K562 (cell line): ENCODE measurements around the gene DNAH5. TPM values are rescaled to one million over a fixed set of nuclear protein-coding genes. Genes with fewer than 3 reads are reported as not detected.

Experiments used
- ATAC-seq: fragments of 200-7000 bp; cut with Tn5 transposase; 3 replicates; pipeline ENCODE4 v1.9.1; 2020; ENCODE audit warnings: moderate library complexity
- BruUV-seq: library from RNA; stranded (reverse); fragments of 400-500 nt; replicated peaks from 2 replicates; lab custom pipeline; 2021; lab: Mats Ljungman, UMichigan
- CTCF ChIA-PET: fragments of 300-600 bp; formaldehyde crosslinking; extraction: SDS; loops from one replicate; lab custom pipeline; 2021; ENCODE audit warnings: low intra/inter-chr PET ratio; lab: Yijun Ruan, JAX
- POLR2A ChIA-PET: fragments of 300-600, 350-650 bp; sonication (Branson Sonifier 250); formaldehyde crosslinking; extraction: SDS; loops from one replicate; lab custom pipeline; 2021; ENCODE audit warnings: antibody characterized with exemption, inconsistent platforms; lab: Yijun Ruan, JAX
- DNase-seq, 4 experiments: peaks; one replicate each; pipeline versions ENCODE4 v3.0.0 to v3.0.0-alpha.2; 2011 to 2018; ENCODE audit warnings: low spot score in 3 of 4, mixed read lengths in 3 of 4; ENCODE audit errors: extremely low read depth in 1 of 4
- FAIRE-seq: peaks from 2 replicates; lab custom pipeline; 2011; peaks lifted over from hg19 to GRCh38; lab: Jason Lieb, UNC
- H2AFZ ChIP-seq: 2 replicates; pipeline ENCODE4 v1.6.0; 2011; ENCODE audit warnings: low read depth, low read length, control low read depth, inconsistent platforms
- H3K27ac ChIP-seq: fragments of 200-600 bp; 3 replicates; pipeline ENCODE4 v1.8.0; 2011; ENCODE audit warnings: low read depth, mild to moderate bottlenecking, control low read depth, inconsistent platforms, low read length, moderate library complexity, mixed read lengths; ENCODE audit errors: extremely low read depth
- H3K27me3 ChIP-seq, 2 experiments: fragments of 300-600 bp in 1 of 2; 2 replicates in 1 of 2; 3 replicates in 1 of 2; pipeline versions ENCODE4 v1.6.0 to v1.8.0; 2011; ENCODE audit warnings: inconsistent platforms in 2 of 2, low read length in 2 of 2, mild to moderate bottlenecking in 1 of 2, mixed read lengths in 1 of 2, moderate library complexity in 1 of 2; ENCODE audit not compliant: control insufficient read depth in 2 of 2, insufficient read depth in 2 of 2
- H3K36me3 ChIP-seq: fragments of 300-600 bp; 3 replicates; pipeline ENCODE4 v1.8.0; 2011; ENCODE audit warnings: mild to moderate bottlenecking, low read length, inconsistent platforms; ENCODE audit not compliant: control insufficient read depth, insufficient read depth
- H3K4me1 ChIP-seq, 2 experiments: fragments of 200-600 bp in 1 of 2; replicated peaks in 1 of 2; 2 replicates in 1 of 2; 3 replicates in 1 of 2; pipeline versions ENCODE4 v1.5.1 to v1.8.0; 2011; ENCODE audit warnings: inconsistent platforms in 2 of 2, low read length in 2 of 2, mild to moderate bottlenecking in 1 of 2, mixed read lengths in 1 of 2, moderate library complexity in 1 of 2; ENCODE audit not compliant: control insufficient read depth in 2 of 2, insufficient read depth in 2 of 2
- H3K4me2 ChIP-seq: 2 replicates; pipeline ENCODE4 v1.6.1; 2011; ENCODE audit warnings: low read length, control low read depth, inconsistent platforms, mixed read lengths; ENCODE audit not compliant: insufficient read depth
- H3K4me3 ChIP-seq: fragments of 200-600 bp; sonication (generic), shearing (Covaris generic); 2 replicates; pipeline ENCODE4 v1.5.1; 2016; ENCODE audit warnings: control low read depth, inconsistent platforms
- H3K79me2 ChIP-seq: fragments of 200-600 bp; 3 replicates; pipeline ENCODE4 v1.8.0; 2011; ENCODE audit warnings: low read length, inconsistent platforms; ENCODE audit not compliant: control insufficient read depth, insufficient read depth
- H3K9ac ChIP-seq, 2 experiments: 2 replicates each; pipeline versions ENCODE4 v1.6.0 to v1.6.1; 2011; ENCODE audit warnings: low read depth in 2 of 2, low read length in 2 of 2, control low read depth in 1 of 2, inconsistent platforms in 1 of 2, mild to moderate bottlenecking in 1 of 2, mixed read lengths in 1 of 2; ENCODE audit not compliant: insufficient read depth in 1 of 2
- H3K9me1 ChIP-seq: one replicate; pipeline ENCODE4 v1.6.0; 2011; ENCODE audit warnings: inconsistent platforms, mild to moderate bottlenecking, low read length, moderate library complexity; ENCODE audit not compliant: control insufficient read depth, insufficient read depth
- H3K9me3 ChIP-seq: replicated peaks from 2 replicates; pipeline ENCODE4 v1.5.1; 2011; ENCODE audit warnings: low read depth, low read length, inconsistent platforms; ENCODE audit not compliant: control insufficient read depth, insufficient read depth
- H4K20me1 ChIP-seq: replicated peaks from 2 replicates; pipeline ENCODE4 v1.6.1; 2011; ENCODE audit warnings: low read length, inconsistent platforms, mixed read lengths; ENCODE audit not compliant: control insufficient read depth, insufficient read depth
- MAFG ChIP-seq: fragments of 450-650 bp; conservative IDR thresholded peaks from 2 replicates; pipeline ENCODE4 v1.6.1; 2016; ENCODE audit warnings: missing genetic modification characterization, missing compliant biosample characterization
- MAFK ChIP-seq: IDR thresholded peaks from 2 replicates; pipeline ENCODE4 v1.6.1; 2011; ENCODE audit warnings: low read length, improper control_type of control experiment
- NR0B1 ChIP-seq: fragments of 450-650 bp; IDR thresholded peaks from one replicate; pipeline ENCODE4 v1.6.1; 2018; ENCODE audit warnings: mild to moderate bottlenecking, moderate library complexity; ENCODE audit not compliant: partially characterized antibody
- PATZ1 ChIP-seq: fragments of 250-450 bp; sonication (Bioruptor Pico); IDR thresholded peaks from 2 replicates; pipeline ENCODE4 v1.5.0; 2020; ENCODE audit warnings: mild to moderate bottlenecking, borderline replicate concordance
- RBM15 ChIP-seq: fragments of 200-400 bp; formaldehyde crosslinking; IDR thresholded peaks from 2 replicates; pipeline ENCODE4 v1.6.1; 2018; ENCODE audit warnings: mild to moderate bottlenecking, low read length, moderate library complexity; ENCODE audit not compliant: insufficient read depth
- RBM34 ChIP-seq: fragments of 200-400 bp; formaldehyde crosslinking; IDR thresholded peaks from 2 replicates; pipeline ENCODE4 v1.6.1; 2018; ENCODE audit warnings: low read length, borderline replicate concordance; ENCODE audit not compliant: insufficient read depth
- ZMIZ1 ChIP-seq, 2 experiments: fragments of 150-350 bp in 1 of 2; IDR thresholded peaks; 2 replicates each; pipeline ENCODE4 v1.6.1; 2012 to 2016; ENCODE audit warnings: low read depth in 2 of 2, low read length in 2 of 2, mild to moderate bottlenecking in 1 of 2, moderate library complexity in 1 of 2
- ZNF316 ChIP-seq: fragments of 450-650 bp; IDR thresholded peaks from 2 replicates; pipeline ENCODE4 v1.6.1; 2016
- WGBS: fragments of 100-300 bp; shearing (Covaris generic); methylation state at CpG from one replicate; pipeline ENCODE4 v1.1.6; 2016; ENCODE audit warnings: low coverage, mixed read lengths; ENCODE audit not compliant: insufficient coverage; ENCODE audit errors: missing lambda C conversion rate; 5-methylcytosine and 5-hydroxymethylcytosine counted together
- in situ Hi-C: fragments of 300-500 bp; cut with MboI; formaldehyde crosslinking; loops from 4 replicates; pipeline ENCODE4 v1.15.0; 2018; ENCODE audit warnings: inconsistent platforms, mixed read lengths
- intact Hi-C: fragments of 100-400 bp; cut with micrococcal nuclease; formaldehyde crosslinking; loops from 2 replicates; pipeline ENCODE4 v1.14.2; 2022
- polyA plus RNA-seq, 8 experiments: library from polyadenylated mRNA; depleted of rRNA in 4 of 8; stranded (reverse) in 5 of 8; unstranded in 3 of 8; fragments of >200 nt; fragmentation: Nextera tagmentation in 2 of 8; fragmentation: Illumina TruSeq in 1 of 8; extraction: Ambion mirVana in 2 of 8; extraction: Trizol in 1 of 8; gene quantifications; 2 replicates each; pipeline versions ENCODE4 v1.2.1 to v1.2.3, GENCODE V29; 2011 to 2014; ENCODE audit warnings: inconsistent platforms in 1 of 8, missing spikeins in 1 of 8
- total RNA-seq, 7 experiments: library from RNA; depleted of rRNA in 6 of 7; stranded (reverse); fragments of >200 nt in 6 of 7; fragmentation: Illumina TruSeq in 2 of 7; extraction: Trizol in 2 of 7; gene quantifications; 2 replicates each; pipeline versions ENCODE4 v1.2.1 to v1.2.3, GENCODE V29; 2011 to 2021; ENCODE audit warnings: low replicate concordance in 1 of 7

The DNAH5 gene
- total and polyA plus RNA-seq, 9 of the 15 experiments (the other 6 are each of a cell fraction or from before 2014, with no cell fraction given), result 0.03 TPM; not detected in 8

GRCh38 chr5:13780081-13780480, 164.4 kb downstream of the DNAH5 start:
- Histone ChIP-seq H3K79me2 (no peaks in the 10 kb centered on the region), H3K9me1 (no peaks in the 10 kb centered on the region), H4K20me1 (no peaks in the 10 kb centered on the region), H3K27me3 (no peaks in the 10 kb centered on the region), H3K4me2 (no peak overlapping the region), H3K36me3 (no peaks in the 10 kb centered on the region), H3K27ac (no peak overlapping the region), H3K9me3 (no peaks in the 10 kb centered on the region), H2AFZ (no peak overlapping the region), H3K9ac (no peak overlapping the region), H3K4me1 (no peaks in the 10 kb centered on the region), H3K4me3 (no peak overlapping the region)
- no TSS peak for BruUV-seq
- 0% methylated on average over 1 of the region's 1 CpG for WGBS
- POLR2A ChIA-PET, result no interaction called here
- ATAC-seq, result no peak
- in situ Hi-C loops (no loop called here), intact Hi-C loops (no loop called here)
- no peak for TF ChIP-seq RBM34
- no peak for FAIRE-seq
- CTCF ChIA-PET, result no interaction called here
- no peak for DNase-seq

GRCh38 chr5:13773649-13774048, 170.8 kb downstream of the DNAH5 start:
- intact Hi-C loops (no loop called here), in situ Hi-C loops (no loop called here)
- WGBS, result 0% methylated on average over 2 of the region's 2 CpGs
- Histone ChIP-seq H4K20me1 (no peaks in the 10 kb centered on the region), H3K4me1 (no peaks in the 10 kb centered on the region), H3K27me3 (no peaks in the 10 kb centered on the region), H3K4me3 (no peak overlapping the region), H2AFZ (no peak overlapping the region), H3K36me3 (no peaks in the 10 kb centered on the region), H3K9me1 (no peaks in the 10 kb centered on the region), H3K27ac (no peak overlapping the region), H3K9me3 (no peaks in the 10 kb centered on the region), H3K79me2 (no peaks in the 10 kb centered on the region), H3K9ac (no peak overlapping the region), H3K4me2 (no peak overlapping the region)
- CTCF ChIA-PET, result no interaction called here
- DNase-seq (no peak), ATAC-seq (no peak), FAIRE-seq (no peak)
- BruUV-seq, result no TSS peak
- POLR2A ChIA-PET, result no interaction called here
- no peak for TF ChIP-seq RBM15
- no peak for TF ChIP-seq PATZ1 (CRISPR knock-in tag)
- TF ChIP-seq MAFG (tag), result peak; percentile 56
- TF ChIP-seq MAFK, result peak; percentile 23; the same call in 1 of the 2 replicates
- no peak for TF ChIP-seq NR0B1
- TF ChIP-seq ZMIZ1 (IDR thresholded peaks at IDR 0.05; ENCODE audit: low read depth in 2 of 2, low read length in 2 of 2), result no peak
- peak; percentile 64 for TF ChIP-seq ZNF316
